HepG2 (cell line): ENCODE results near the gene FAM83G. TPM values are rescaled to one million over a fixed set of nuclear protein-coding genes. Genes with fewer than 3 reads are reported as not detected.

Source experiments
- ATAD3A ChIP-seq: sonication (generic); formaldehyde crosslinking; IDR thresholded peaks from 2 replicates; pipeline ENCODE4 v1.4.0; 2020; ENCODE audit warnings: missing genetic modification reagents
- BORCS8-MEF2B ChIP-seq: sonication (generic); formaldehyde crosslinking; IDR thresholded peaks from 2 replicates; pipeline ENCODE4 v1.8.0; 2022; ENCODE audit warnings: mild to moderate bottlenecking, missing genetic modification reagents
- CBX5 ChIP-seq: sonication (generic); formaldehyde crosslinking; IDR thresholded peaks from 2 replicates; pipeline ENCODE4 v1.4.0; 2020; ENCODE audit warnings: missing genetic modification reagents, borderline replicate concordance
- FOXM1 ChIP-seq: sonication (generic); formaldehyde crosslinking; IDR thresholded peaks from 2 replicates; pipeline ENCODE4 v1.5.0; 2020; ENCODE audit warnings: missing genetic modification reagents
- HNF4A ChIP-seq: sonication (generic); formaldehyde crosslinking; IDR thresholded peaks from 2 replicates; pipeline ENCODE4 v1.4.0; 2020; ENCODE audit warnings: missing genetic modification reagents
- HOXA3 ChIP-seq: sonication (generic); formaldehyde crosslinking; IDR thresholded peaks from 2 replicates; pipeline ENCODE4 v1.5.0; 2020; ENCODE audit warnings: missing genetic modification reagents
- KLF13 ChIP-seq: sonication (generic); formaldehyde crosslinking; IDR thresholded peaks from 2 replicates; pipeline ENCODE4 v1.4.0; 2020; ENCODE audit warnings: mild to moderate bottlenecking, missing genetic modification reagents
- POGZ ChIP-seq: sonication (generic); formaldehyde crosslinking; IDR thresholded peaks from 2 replicates; pipeline ENCODE4 v1.4.0; 2020; ENCODE audit warnings: mild to moderate bottlenecking, missing genetic modification reagents
- RARG ChIP-seq: sonication (generic); formaldehyde crosslinking; IDR thresholded peaks from 2 replicates; pipeline ENCODE4 v1.4.0; 2020; ENCODE audit warnings: low read depth, mild to moderate bottlenecking, missing genetic modification reagents
- RERE ChIP-seq: IDR thresholded peaks from 2 replicates; pipeline ENCODE4 v1.6.1; 2016; ENCODE audit warnings: low read depth, missing genetic modification reagents, missing compliant biosample characterization
- SIX4 ChIP-seq: sonication (generic); formaldehyde crosslinking; IDR thresholded peaks from 2 replicates; pipeline ENCODE4 v1.4.0; 2020; ENCODE audit warnings: missing genetic modification reagents
- SP140L ChIP-seq: sonication (generic); formaldehyde crosslinking; IDR thresholded peaks from 2 replicates; pipeline ENCODE4 v1.4.0; 2020; ENCODE audit warnings: missing genetic modification reagents, borderline replicate concordance
- ZBTB21 ChIP-seq: sonication (generic); formaldehyde crosslinking; IDR thresholded peaks from 2 replicates; pipeline ENCODE4 v1.4.0; 2020; ENCODE audit warnings: missing genetic modification reagents
- ZBTB42 ChIP-seq: sonication (generic); formaldehyde crosslinking; IDR thresholded peaks from 2 replicates; pipeline ENCODE4 v1.5.0; 2020; ENCODE audit warnings: mild to moderate bottlenecking, missing genetic modification reagents
- ZBTB8A ChIP-seq: sonication (generic); formaldehyde crosslinking; IDR thresholded peaks from 2 replicates; pipeline ENCODE4 v1.4.0; 2020; ENCODE audit warnings: mild to moderate bottlenecking, low read depth, missing genetic modification reagents, borderline replicate concordance
- ZFP37 ChIP-seq: sonication (generic); formaldehyde crosslinking; IDR thresholded peaks from 2 replicates; pipeline ENCODE4 v1.4.0; 2020; ENCODE audit warnings: missing genetic modification reagents, borderline replicate concordance
- ZGPAT ChIP-seq: IDR thresholded peaks from 2 replicates; pipeline ENCODE4 v1.6.1; 2016; ENCODE audit warnings: mild to moderate bottlenecking
- ZNF276 ChIP-seq: sonication (generic); formaldehyde crosslinking; IDR thresholded peaks from 2 replicates; pipeline ENCODE4 v1.4.0; 2020; ENCODE audit warnings: mild to moderate bottlenecking, low read depth, missing genetic modification reagents
- ZNF317 ChIP-seq: sonication (generic); formaldehyde crosslinking; IDR thresholded peaks from 2 replicates; pipeline ENCODE4 v1.5.0; 2020; ENCODE audit warnings: mild to moderate bottlenecking, missing genetic modification reagents
- ZNF431 ChIP-seq: sonication (generic); formaldehyde crosslinking; IDR thresholded peaks from 2 replicates; pipeline ENCODE4 v1.9.0; 2022; ENCODE audit warnings: missing genetic modification reagents, low read depth, mild to moderate bottlenecking, borderline replicate concordance
- ZNF446 ChIP-seq: sonication (generic); formaldehyde crosslinking; IDR thresholded peaks from 2 replicates; pipeline ENCODE4 v1.5.0; 2020; ENCODE audit warnings: mild to moderate bottlenecking, missing genetic modification reagents
- ZNF691 ChIP-seq: sonication (generic); formaldehyde crosslinking; IDR thresholded peaks from 2 replicates; pipeline ENCODE4 v1.4.0; 2020; ENCODE audit warnings: missing genetic modification reagents, low read depth, mild to moderate bottlenecking, borderline replicate concordance
- ZNF777 ChIP-seq: sonication (generic); formaldehyde crosslinking; IDR thresholded peaks from 2 replicates; pipeline ENCODE4 v1.4.0; 2020; ENCODE audit warnings: missing genetic modification reagents
- polyA plus RNA-seq, 8 experiments: library from polyadenylated mRNA; depleted of rRNA in 3 of 8; stranded (reverse) in 7 of 8; unstranded in 1 of 8; fragments of >200 nt; fragmentation: Illumina TruSeq in 4 of 8; extraction: Trizol in 4 of 8; gene quantifications; 2 replicates each; pipeline versions ENCODE4 v1.2.1 to v1.2.3, GENCODE V29; 2011 to 2016; ENCODE audit warnings: low read depth in 4 of 8, missing spikeins in 1 of 8, mixed read lengths in 1 of 8; ENCODE audit not compliant: insufficient read depth in 1 of 8
- total RNA-seq, 5 experiments: library from RNA; depleted of rRNA; stranded (reverse); fragments of >200 nt; fragmentation: Illumina TruSeq; extraction: Trizol; gene quantifications; 2 replicates each; pipeline ENCODE4 v1.2.3, GENCODE V29; 2016; ENCODE audit warnings: low read depth in 1 of 5

The FAM83G gene
- total and polyA plus RNA-seq, 2 of the 13 experiments (the other 11 are each of a cell fraction or from before 2014, with no cell fraction given), result 13.7 to 18.6 TPM

- TF ChIP-seq ATAD3A (no peak), ZNF431 (no peak), ZBTB42 (no peak), HNF4A (CRISPR knock-in tag) (peak; percentile 55), ZBTB8A (CRISPR knock-in tag) (no peak), ZBTB21 (CRISPR knock-in tag) (no peak), KLF13 (CRISPR knock-in tag) (no peak), BORCS8-MEF2B (CRISPR knock-in tag) (no peak), SIX4 (no peak), SP140L (no peak), RERE (CRISPR knock-in tag) (no peak), ZNF777 (CRISPR knock-in tag) (no peak), POGZ (CRISPR knock-in tag) (peak; percentile 42; the same call in 1 of the 2 replicates), HOXA3 (CRISPR knock-in tag) (no peak), RARG (no peak), ZNF691 (no peak), ZNF317 (CRISPR knock-in tag) (no peak), ZNF446 (CRISPR knock-in tag) (no peak), CBX5 (CRISPR knock-in tag) (no peak), ZNF276 (CRISPR knock-in tag) (no peak), ZGPAT (CRISPR knock-in tag) (peak; percentile 44; the same call in 1 of the 2 replicates), FOXM1 (CRISPR knock-in tag) (no peak), ZFP37 (CRISPR knock-in tag) (no peak)
Measured at GRCh38 chr17:18920911-18921441, 83.6 kb downstream of the FAM83G start (continued).
